Measurements from ENCODE around the gene LHFPL6.

LHFPL6 gene

DNA sequence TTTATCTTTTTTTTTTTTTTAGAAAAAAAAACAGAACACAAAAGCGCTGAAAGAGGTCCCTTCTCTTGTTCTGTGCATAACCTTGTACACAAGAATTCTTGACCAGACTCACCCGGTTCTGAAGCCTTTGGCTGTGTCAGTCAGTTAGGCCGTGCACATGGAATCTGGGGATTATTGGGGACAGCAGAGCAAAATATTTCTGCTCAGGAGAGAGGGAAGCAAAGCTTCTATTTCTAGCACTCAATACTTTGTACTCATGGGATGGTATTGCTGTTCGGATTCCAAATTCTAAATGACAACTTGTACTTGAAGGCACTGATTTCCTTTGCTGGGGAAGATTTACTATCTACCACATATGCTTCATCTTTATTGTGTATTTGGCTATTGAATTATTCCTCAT is 292.0 kb downstream of the LHFPL6 start:
- H3K4me3 Mint-ChIP-seq: no peak overlapping the region
- no peak overlapping the region for H3K27ac Mint-ChIP-seq
- no peaks in the 10 kb centered on the region for H3K9me3 Mint-ChIP-seq
- H3K36me3 Mint-ChIP-seq: no peaks in the 10 kb centered on the region
- peaks cover 5% of the 10 kb centered on the region for H3K27me3 Mint-ChIP-seq
- no peaks in the 10 kb centered on the region for H3K4me1 Mint-ChIP-seq

GRCh38 chr13:39306639-39307589 is 296.1 kb downstream of the LHFPL6 start:
- Mint-ChIP-seq H3K9me3 (no peaks in the 10 kb centered on the region), H3K4me3 (no peak overlapping the region), H3K27ac (no peak overlapping the region), H3K36me3 (no peaks in the 10 kb centered on the region), H3K27me3 (peaks cover 10% of the 10 kb centered on the region), H3K4me1 (no peaks in the 10 kb centered on the region)

DNA sequence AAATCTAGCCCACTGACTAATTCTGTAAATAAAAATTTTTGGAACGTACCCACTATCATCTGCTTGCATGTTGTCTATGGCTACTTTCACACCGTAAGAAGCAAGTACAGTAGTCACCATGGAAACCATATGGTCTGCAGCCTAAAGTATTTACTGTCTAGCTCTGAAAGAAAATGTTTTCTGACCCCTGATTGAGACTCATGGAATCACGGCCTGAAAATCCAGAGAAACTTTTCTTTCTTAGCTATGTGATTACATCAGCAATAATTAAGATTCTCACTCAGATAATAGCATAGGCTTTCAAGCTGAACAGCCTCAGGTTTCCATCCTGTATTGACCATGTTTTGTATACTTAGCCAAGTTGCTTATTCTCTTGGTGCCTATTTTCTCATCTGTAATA is 300.2 kb downstream of the LHFPL6 start:
- Mint-ChIP-seq H3K36me3 (no peaks in the 10 kb centered on the region), H3K4me3 (no peak overlapping the region), H3K4me1 (no peaks in the 10 kb centered on the region), H3K27ac (no peak overlapping the region), H3K27me3 (peaks cover 12% of the 10 kb centered on the region), H3K9me3 (no peaks in the 10 kb centered on the region)

DNA sequence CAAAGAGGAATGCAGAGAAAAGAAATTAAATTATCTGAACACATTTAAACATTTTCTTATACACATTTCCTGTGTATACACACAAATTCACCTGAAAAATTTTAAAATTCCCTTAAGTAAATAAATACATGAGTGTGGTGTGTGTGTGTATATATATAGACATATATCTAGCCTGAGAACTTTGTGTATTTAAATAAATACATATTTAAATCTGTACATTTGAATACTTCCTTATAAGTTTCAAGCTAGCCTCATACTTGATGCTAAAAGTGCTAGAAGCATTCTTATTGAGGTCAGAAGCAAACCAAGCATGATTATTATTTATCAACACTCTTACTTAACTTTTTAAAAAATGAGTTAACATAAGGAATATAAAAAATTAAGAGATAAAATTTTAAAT is 304.0 kb downstream of the LHFPL6 start:
- no peak overlapping the region for H3K4me3 Mint-ChIP-seq
- no peaks in the 10 kb centered on the region for H3K9me3 Mint-ChIP-seq
- H3K27me3 Mint-ChIP-seq: peaks cover 10% of the 10 kb centered on the region
- H3K27ac Mint-ChIP-seq: no peak overlapping the region
- no peaks in the 10 kb centered on the region for H3K4me1 Mint-ChIP-seq
- H3K36me3 Mint-ChIP-seq: peaks cover 3% of the 10 kb centered on the region

DNA sequence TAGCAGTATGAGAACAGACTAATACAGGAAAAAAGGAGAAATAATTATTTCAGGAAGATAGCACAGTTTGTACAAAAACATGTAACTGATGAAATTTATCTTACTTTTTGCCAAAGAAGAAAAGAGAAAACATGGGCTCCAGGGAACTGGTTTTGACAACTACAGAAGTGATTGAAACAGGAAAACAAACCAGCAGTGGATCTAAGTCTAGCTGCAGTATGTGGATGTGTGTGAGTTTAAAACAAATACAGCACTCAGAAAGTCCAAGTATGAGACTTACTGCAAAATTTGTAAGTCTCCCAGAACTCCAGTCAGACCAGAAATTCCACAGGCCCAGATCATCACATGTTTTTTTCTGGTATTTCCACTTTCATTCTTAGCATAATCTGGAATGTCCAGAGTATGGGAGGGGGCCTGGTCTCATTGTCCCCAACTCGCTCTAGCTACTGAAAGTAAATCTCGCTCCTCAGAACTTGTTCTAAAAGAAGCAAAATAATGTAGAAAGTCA is 305.3 kb downstream of the LHFPL6 start:
- H3K4me3 Mint-ChIP-seq: no peak overlapping the region
- H3K9me3 Mint-ChIP-seq: no peaks in the 10 kb centered on the region
- H3K27ac Mint-ChIP-seq: no peak overlapping the region
- H3K4me1 Mint-ChIP-seq: no peaks in the 10 kb centered on the region
- H3K36me3 Mint-ChIP-seq: peaks cover 3% of the 10 kb centered on the region
- H3K27me3 Mint-ChIP-seq: peaks cover 4% of the 10 kb centered on the region

- H3K9me3 Mint-ChIP-seq: no peaks in the 10 kb centered on the region
- H3K4me1 Mint-ChIP-seq: no peaks in the 10 kb centered on the region
- H3K36me3 Mint-ChIP-seq: peaks cover 3% of the 10 kb centered on the region
- no peak overlapping the region for H3K4me3 Mint-ChIP-seq
- H3K27me3 Mint-ChIP-seq: peaks cover 4% of the 10 kb centered on the region
- no peak overlapping the region for H3K27ac Mint-ChIP-seq
Measured at GRCh38 chr13:39297023-39297422, 306.0 kb downstream of the LHFPL6 start.

- Mint-ChIP-seq H3K4me3 (no peak overlapping the region), H3K9me3 (no peaks in the 10 kb centered on the region), H3K27ac (no peak overlapping the region), H3K27me3 (peaks cover 4% of the 10 kb centered on the region), H3K4me1 (no peaks in the 10 kb centered on the region), H3K36me3 (peaks cover 3% of the 10 kb centered on the region)
Measured at GRCh38 chr13:39296193-39296592, 306.8 kb downstream of the LHFPL6 start.
